WI38 (cell line): ENCODE measurements around the gene RAB11FIP5.

Experiments
- H3K4me3 ChIP-seq: 2 replicates; pipeline ENCODE4 v1.5.1; 2011; ENCODE audit warnings: low read depth, mild to moderate bottlenecking, control low read depth, low read length
- CTCF ChIP-seq: IDR thresholded peaks from 2 replicates; pipeline ENCODE4 v1.5.1; 2012; ENCODE audit warnings: low read depth, mild to moderate bottlenecking, control low read depth, low read length

RAB11FIP5 gene

GRCh38 chr2:73043929-73044832, 68.6 kb downstream of the RAB11FIP5 start:
- H3K4me3 ChIP-seq, result no peak overlapping the region
- TF ChIP-seq CTCF, result no peak

GRCh38 chr2:73043276-73043675, 69.5 kb downstream of the RAB11FIP5 start:
- no peak overlapping the region for H3K4me3 ChIP-seq
- TF ChIP-seq CTCF, result no peak

- no peak for TF ChIP-seq CTCF
- no peak overlapping the region for H3K4me3 ChIP-seq
These were observed 74.7 kb downstream of the RAB11FIP5 start for GRCh38 chr2:73037947-73038585.

- H3K4me3 ChIP-seq, result no peak overlapping the region
- TF ChIP-seq CTCF, result no peak
These were observed 76.0 kb downstream of the RAB11FIP5 start for GRCh38 chr2:73036766-73037165.

GRCh38 chr2:73035899-73036711, 76.6 kb downstream of the RAB11FIP5 start:
- TF ChIP-seq CTCF, result no peak
- H3K4me3 ChIP-seq, result no peak overlapping the region

GRCh38 chr2:73034661-73035375, 77.9 kb downstream of the RAB11FIP5 start:
- TF ChIP-seq CTCF, result no peak
- no peak overlapping the region for H3K4me3 ChIP-seq
